Neutrophil (primary cell): ENCODE measurements around the gene SYNGR4.
A peak's percentile ranks its signal among the peaks of the same experiment; 100 is the strongest.

Source experiments
- H3K27ac ChIP-seq: fragments of 200-600 bp; sonication (generic); 2 replicates; pipeline ENCODE4 v1.5.1; 2016; ENCODE audit warnings: mild to moderate bottlenecking, moderate library complexity
- H3K27me3 ChIP-seq: fragments of 200-600 bp; sonication (generic); 2 replicates; pipeline ENCODE4 v1.6.0; 2016; ENCODE audit warnings: mild to moderate bottlenecking
- H3K36me3 ChIP-seq: fragments of 200-600 bp; sonication (generic); 2 replicates; pipeline ENCODE4 v1.5.1; 2017
- H3K4me1 ChIP-seq, 2 experiments: fragments of 200-600 bp in 1 of 2; sonication (generic) in 1 of 2; 1 replicate in 1 of 2; 2 replicates in 1 of 2; pipeline versions ENCODE4 v1.5.1 to v1.6.1; 2013 to 2016; ENCODE audit warnings: low read depth in 1 of 2, low read length in 1 of 2, mild to moderate bottlenecking in 1 of 2, moderate library complexity in 1 of 2; ENCODE audit not compliant: control insufficient read depth in 1 of 2, insufficient read depth in 1 of 2
- H3K4me3 ChIP-seq, 2 experiments: fragments of 200-600 bp in 1 of 2; sonication (generic) in 1 of 2; 1 replicate in 1 of 2; 2 replicates in 1 of 2; pipeline ENCODE4 v1.5.1; 2013 to 2016; ENCODE audit warnings: low read depth in 1 of 2, low read length in 1 of 2, mild to moderate bottlenecking in 1 of 2, moderate library complexity in 1 of 2
- H3K9me3 ChIP-seq: fragments of 200-600 bp; sonication (generic); 2 replicates; pipeline ENCODE4 v1.5.1; 2016
- TF ChIP-seq, protein P1 (sequence below): fragments of 200-600 bp; sonication (generic); IDR thresholded peaks from 2 replicates; pipeline ENCODE4 v1.5.1; 2016; ENCODE audit warnings: antibody characterized with exemption

Gene SYNGR4

DNA sequence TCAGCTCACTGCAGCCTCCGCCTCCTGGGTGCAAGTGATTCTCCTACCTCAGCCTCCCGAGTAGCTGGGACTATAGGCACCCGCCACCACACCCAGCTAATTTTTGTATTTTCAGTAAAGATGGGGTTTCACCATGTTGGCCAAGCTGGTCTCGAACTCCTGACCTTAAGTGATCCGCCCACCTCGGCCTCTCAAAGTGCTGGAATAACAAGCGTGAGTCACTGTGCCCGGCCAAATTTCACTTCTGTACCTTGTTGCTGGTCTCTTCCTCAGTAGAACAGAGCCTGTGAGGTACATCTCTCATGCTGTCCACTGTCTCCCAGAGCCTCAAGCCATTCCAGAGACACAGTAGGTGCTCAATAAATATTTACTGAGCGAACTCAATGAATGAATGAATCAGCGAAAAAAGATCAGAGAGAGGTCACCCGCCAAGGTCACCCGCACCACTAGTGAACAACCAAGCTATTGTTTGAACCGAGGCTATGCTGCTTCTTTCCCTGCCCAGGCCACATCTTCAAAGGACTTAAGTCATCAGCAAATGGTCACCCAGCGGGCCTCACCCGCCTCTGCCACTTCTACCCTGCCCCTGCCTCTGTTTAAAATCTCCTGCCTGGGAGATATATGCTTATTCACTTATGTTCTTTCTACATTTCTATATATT lies 9.7 kb upstream of the SYNGR4 start:
- Histone ChIP-seq H3K4me3 (no peak overlapping the region), H3K27ac (no peak overlapping the region), H3K36me3 (no peaks in the 10 kb centered on the region), H3K9me3 (no peaks in the 10 kb centered on the region), H3K27me3 (no peaks in the 10 kb centered on the region), H3K4me1 (no peaks in the 10 kb centered on the region)
- TF ChIP-seq, protein P1, sequence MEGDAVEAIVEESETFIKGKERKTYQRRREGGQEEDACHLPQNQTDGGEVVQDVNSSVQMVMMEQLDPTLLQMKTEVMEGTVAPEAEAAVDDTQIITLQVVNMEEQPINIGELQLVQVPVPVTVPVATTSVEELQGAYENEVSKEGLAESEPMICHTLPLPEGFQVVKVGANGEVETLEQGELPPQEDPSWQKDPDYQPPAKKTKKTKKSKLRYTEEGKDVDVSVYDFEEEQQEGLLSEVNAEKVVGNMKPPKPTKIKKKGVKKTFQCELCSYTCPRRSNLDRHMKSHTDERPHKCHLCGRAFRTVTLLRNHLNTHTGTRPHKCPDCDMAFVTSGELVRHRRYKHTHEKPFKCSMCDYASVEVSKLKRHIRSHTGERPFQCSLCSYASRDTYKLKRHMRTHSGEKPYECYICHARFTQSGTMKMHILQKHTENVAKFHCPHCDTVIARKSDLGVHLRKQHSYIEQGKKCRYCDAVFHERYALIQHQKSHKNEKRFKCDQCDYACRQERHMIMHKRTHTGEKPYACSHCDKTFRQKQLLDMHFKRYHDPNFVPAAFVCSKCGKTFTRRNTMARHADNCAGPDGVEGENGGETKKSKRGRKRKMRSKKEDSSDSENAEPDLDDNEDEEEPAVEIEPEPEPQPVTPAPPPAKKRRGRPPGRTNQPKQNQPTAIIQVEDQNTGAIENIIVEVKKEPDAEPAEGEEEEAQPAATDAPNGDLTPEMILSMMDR = no peak

DNA sequence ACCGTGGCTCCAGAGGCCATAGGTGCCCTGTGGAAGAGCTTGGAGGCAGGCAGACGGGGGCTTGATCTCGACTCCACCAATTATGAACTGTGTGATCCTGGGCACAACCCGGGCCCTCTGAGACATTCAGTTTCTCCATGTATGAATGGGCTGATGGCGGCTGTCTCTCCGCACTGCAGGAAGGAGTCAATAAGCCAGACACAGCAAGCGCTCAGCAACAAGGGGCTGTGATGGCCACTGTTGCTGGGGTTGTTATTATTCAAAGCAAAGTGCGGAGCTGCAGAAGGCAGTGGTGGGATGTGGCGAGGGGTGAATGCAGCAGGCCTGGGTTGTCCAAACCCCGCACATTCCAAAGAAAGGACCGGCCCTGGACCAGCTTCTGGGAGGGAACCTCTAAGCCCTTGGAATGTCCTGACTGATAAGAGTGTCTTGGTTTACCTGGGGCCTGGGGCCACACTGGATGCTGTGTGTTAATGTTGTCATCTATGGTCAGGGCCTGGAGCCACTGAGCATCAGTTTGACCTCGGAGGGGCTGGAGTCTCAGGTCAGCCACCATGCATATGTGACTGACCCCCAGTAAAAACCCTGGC lies 8.7 kb upstream of the SYNGR4 start:
- Histone ChIP-seq H3K4me1 (no peaks in the 10 kb centered on the region), H3K27me3 (no peaks in the 10 kb centered on the region), H3K36me3 (no peaks in the 10 kb centered on the region), H3K4me3 (no peak overlapping the region), H3K9me3 (no peaks in the 10 kb centered on the region), H3K27ac (no peak overlapping the region)
- TF ChIP-seq, protein P1 = no peak

DNA sequence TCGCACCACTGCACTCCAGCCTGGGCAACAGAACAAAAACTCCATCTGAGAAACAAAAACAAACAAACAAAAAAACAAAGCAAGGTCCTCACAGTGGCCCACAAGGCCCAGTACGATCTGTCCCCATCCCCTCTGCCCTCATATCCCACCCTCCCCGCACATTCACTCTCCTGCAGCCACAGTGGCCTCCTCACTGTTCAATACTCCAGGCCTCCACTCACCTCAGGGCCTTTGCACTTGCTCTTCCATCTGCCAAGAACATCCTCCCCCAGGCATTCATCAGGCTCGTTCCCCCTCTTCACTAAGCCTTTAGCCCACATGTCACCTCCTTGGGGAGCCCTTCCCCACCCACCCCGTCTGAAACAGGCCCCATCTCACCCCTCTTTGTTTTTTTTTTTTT lies 5.0 kb upstream of the SYNGR4 start:
- Histone ChIP-seq H3K27me3 (no peaks in the 10 kb centered on the region), H3K36me3 (no peaks in the 10 kb centered on the region), H3K4me1 (peaks cover 11 to 14% of the 10 kb centered on the region in 2 experiments), H3K4me3 (no peak overlapping the region), H3K27ac (no peak overlapping the region), H3K9me3 (no peaks in the 10 kb centered on the region)
- TF ChIP-seq, protein P1 = no peak

DNA sequence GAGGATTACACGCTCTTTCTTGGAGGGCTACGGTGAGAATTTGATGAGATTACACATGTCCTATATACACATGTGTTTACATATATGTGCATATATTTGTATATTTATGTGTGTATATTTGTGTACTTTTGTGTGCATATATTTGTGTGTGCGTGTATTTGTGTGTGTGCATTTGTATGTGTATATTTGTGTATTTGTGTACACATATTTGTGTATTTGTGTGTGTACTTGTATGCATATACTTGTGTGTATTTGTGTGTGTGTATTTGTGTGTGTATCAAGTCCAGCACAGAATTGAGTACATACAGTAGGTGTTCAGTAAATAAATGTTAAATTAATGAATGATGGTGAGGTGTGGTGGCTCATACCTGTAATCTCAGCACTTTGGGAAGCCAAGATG lies 2.3 kb upstream of the SYNGR4 start:
- Histone ChIP-seq H3K27me3 (no peaks in the 10 kb centered on the region), H3K36me3 (no peaks in the 10 kb centered on the region), H3K4me3 (no peak overlapping the region), H3K4me1 (peaks cover 18 to 19% of the 10 kb centered on the region in 2 experiments), H3K27ac (no peak overlapping the region), H3K9me3 (no peaks in the 10 kb centered on the region)
- TF ChIP-seq, protein P1 = no peak

DNA sequence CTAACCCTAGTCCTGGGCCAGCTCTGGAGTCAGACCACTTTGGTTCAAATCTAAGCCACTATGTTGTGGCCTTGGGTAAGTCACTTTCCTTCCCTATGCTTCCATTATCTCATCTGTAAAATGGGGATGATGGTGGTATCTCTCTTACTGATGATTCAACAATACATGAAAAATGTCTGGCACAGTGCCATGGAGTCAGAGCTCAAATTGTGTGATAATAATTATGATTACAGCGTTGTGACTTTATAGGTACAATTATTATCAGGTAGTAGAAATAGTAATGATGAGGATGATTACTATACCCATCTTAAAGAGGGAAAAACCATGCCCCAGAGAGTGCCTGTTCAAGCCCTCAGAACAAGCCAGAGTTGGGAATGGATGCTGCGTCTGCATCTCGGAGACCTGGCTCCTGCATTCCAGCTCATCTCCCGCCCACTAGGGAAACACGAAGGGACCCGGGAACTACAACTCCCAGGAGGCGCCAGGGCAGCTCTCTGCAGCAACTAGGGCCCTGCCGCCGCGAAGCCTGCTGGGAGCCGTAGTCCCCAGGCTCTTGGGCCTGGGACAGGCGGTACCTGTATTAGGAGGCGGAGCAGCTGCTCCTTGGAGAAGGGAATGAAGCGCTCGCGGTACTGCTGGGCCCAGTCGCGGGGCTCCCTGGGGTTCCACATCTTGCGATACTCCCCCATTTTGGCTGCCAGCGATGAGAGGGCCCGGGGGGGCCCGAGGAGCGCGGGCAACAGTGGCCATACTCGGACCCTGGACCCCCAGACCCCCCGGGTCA lies 1.3 kb upstream of the SYNGR4 start:
- H3K27me3 ChIP-seq = no peaks in the 10 kb centered on the region
- H3K9me3 ChIP-seq = no peaks in the 10 kb centered on the region
- TF ChIP-seq, protein P1 = no peak
- peak overlapping the region; percentile 79 to 85 for H3K4me3 ChIP-seq
- peaks cover 18 to 19% of the 10 kb centered on the region in 2 experiments for H3K4me1 ChIP-seq
- no peaks in the 10 kb centered on the region for H3K36me3 ChIP-seq
- peak overlapping the region; percentile 89 for H3K27ac ChIP-seq
